GM03348 (cell line): Measurements from ENCODE around the gene MYO19.
"Not testable (repeated sequence)": the region's sequence is repeated elsewhere in the genome, so short reads cannot be mapped to it uniquely, and the experiment has no call there.

Experiments
- DNase-seq: peaks from one replicate; pipeline ENCODE4 v3.0.0; 2012; ENCODE audit warnings: low spot score

The MYO19 gene

DNA sequence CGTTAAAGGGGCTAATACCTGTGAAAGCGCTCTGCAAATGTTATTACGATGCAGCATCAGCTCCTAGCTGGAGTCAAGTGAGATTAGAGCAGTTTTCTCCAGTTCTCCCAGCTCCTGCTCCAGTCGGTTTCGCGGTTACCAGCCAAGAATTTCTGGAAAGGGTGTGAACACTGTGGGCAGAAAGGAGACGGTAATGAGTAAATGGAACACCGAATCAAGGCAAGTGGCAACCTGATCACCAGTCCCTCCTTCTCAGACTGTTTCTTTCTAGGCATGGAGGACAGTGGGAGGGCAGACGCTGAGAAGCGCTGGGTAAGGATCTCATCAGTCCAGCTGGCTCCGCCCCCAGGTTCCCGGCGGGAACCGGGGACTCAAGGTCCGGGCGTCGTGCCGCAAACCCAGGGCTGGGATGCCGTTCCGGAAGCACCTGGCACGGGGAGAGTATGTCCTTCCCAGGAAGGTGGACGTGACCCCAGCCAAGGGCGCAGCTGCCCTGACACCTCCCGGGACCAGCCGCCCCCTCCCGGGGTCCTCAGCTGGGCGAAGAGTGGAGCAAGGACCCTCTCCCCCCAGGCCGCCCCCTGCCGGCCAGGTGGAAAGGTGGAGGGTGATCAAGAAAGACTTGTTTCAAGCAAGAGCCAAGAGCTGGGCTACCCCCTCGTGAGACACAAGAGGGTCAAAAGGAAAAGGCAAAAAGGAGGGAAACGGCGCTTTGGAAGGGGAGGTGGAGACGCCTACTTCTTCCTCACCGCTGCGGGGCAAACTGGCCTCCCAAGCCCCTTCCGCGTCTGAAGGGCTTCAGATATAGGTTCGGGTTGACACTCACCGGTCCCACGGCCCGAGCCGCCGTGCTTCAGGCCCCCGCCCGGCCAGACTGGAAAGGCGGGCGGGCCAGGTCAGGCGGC, 481 bp downstream of the MYO19 start:
- peak; percentile 73 for DNase-seq

DNA sequence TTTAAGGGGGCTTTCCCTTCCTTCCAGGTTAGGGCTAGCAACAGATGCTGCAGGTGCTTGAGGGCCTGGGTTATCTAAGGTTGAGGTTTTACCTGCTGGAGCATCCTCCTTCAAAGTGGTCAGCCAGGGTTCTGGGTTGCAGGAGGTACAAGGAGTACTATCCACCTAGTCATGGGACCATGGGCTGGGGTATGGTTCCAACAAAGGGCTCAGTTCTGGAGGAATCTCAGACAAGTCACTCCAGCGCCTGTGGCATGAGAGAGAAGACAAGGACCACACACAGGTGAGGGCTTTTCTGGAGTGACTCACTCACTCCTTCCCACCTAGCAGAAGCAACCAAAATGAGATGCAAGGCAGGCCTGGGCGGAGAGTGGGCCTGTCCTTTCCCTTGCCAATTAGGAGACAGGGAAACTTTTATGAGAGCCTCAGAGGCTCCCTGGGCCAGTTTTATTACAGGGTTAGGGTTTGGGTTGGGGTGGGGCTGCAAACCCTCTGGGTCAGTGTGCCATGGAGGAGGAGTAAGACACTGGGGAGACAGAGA, 2.2 kb downstream of the MYO19 start:
- DNase-seq: no peak

DNA sequence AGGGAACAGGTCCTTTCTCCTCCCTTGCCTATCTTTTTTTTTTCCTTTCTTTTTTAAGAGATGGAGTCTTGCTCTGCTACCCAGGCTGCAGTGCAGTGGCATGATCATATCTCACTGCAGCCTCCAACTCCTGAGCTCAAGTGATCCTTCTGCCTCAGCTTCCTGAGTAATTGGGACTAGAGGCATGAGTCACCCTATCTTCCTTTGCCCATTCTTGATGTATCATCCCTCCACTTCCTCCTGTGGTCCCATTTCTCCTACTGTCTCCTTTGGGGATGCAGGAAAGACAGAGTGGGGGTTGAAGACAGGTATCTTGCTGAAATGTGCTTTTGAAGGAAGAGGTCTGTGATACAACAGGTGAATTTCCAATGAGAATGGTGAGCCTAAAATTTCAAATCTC, 5.5 kb downstream of the MYO19 start:
- peak; percentile 43 for DNase-seq

DNA sequence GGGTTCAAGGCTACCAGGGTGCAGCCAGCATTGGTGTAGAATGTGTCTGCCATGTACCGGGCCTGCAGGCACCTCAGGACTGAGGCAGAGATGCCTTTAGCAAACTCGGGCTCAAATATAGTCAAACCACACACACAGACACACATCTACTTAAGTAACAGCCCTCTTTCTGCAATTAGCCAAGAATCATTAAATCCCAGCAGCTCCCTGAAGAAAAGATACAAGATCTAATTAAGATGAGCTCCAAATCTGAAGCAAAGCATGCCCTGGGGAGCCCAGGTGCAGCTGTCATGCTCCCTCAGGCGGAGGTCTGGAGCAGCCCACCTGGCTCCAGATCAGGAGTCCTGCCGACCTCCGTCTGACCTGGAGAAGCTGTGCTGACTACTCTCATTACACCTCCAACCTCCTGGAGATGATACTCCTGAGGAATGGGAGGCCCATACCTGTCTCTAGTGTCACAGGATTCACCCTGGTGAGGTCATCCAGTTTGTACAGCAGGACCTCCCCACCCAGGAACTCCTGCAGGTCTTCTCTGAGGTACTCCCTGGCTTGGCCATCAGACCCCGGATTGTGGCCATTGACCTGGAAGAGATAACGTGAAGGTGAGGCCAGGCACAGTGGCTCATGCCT, 6.9 kb downstream of the MYO19 start:
- DNase-seq: no peak

DNA sequence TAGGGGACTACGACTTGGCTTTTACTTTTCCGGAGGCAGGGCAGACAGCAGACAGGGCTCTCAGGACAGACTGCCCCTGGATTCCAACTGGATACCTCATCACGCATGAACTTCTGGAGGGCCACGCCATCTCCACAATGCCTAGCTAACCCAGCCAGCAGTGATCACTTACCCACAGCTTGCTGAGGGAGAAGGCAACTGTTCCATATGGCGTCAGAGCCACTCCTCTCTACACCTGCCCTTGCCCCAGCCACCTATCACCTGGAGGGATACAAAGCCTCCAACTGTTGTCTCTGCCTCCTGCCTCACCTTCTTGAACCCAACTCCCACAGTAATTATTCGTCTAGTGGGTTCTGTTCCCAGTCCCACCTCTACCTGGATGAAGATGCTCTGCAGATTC, 8.8 kb downstream of the MYO19 start:
- no peak for DNase-seq

DNA sequence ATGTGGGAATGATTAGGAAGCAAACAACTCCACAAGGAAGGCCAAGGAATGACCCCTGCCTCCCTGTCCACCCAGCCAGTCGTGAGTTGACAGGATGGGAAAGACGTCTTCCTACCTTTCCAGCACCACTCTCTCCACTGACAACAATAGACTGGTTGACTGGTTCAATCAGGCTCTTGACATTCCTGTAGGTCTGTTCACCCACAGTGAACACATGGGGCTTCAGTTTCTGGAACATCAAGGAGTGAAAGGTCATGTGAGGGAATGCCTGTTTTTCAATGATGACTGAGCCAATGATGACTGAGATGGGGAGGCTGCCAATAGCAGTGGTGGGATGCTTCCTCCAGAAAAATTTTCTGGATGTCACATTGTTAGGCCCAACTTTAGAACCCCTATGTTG, 9.6 kb downstream of the MYO19 start:
- peak; percentile 2 for DNase-seq

DNA sequence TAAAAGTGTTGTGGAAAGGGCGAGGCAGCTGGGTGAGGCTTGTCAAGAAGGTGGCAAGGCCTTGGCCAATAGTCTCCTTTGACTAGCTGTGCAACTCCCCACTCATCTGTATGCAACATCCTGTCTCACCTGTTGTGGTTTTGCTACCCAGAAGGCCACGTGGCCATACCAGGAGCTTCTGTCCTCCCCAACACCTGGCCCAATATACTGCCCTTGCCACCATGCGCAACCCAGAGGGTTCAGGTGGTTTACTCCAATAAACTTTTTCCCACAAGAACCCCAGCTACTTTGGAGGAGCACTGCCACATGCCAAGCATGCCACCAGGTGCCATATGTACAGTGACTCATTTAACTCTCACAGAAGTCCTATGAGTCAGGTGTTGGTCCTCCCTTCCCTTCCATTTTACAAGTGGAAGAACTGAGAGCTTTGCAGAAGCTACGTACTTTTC, 10.2 kb downstream of the MYO19 start:
- DNase-seq: no peak

DNA sequence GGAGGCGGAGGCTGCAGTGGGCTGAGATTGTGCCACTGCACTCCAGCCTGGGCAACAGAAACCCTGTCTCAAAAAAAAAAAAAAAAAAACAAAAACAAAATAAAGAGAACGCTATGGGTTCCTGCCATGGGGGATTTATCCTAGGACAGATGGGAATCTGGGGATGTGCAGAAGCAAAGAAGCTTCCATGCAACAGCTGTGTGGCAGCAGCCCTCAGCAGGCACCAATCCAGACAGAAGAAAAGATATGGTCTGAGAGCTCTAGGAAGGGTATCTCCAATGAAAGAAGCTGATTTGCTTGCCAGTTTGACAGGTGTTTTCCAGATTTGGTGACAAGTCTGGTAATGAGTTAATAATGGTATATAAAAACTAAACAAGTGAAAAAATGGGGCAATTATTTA, 11.6 kb downstream of the MYO19 start:
- no peak for DNase-seq

DNA sequence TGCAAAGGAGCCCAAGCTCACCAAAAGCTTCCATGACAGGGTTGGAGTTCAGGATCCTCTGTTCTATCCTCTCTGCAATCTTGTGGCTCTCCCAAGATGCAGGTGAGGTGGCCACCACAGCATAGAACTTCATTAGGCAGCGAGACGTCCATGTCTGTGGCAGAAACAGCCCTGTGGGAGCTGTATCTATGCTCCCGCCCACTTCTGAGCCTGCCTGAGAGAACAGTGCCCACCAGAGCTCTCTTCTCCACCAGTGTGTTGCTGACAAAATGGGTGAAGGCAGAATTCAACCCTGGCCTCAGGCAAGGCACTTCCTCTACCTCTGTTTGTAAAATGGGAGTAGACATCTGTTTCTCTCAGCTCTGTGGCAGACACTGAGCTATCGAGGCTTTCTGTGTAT, 18.8 kb downstream of the MYO19 start:
- DNase-seq: no peak

DNA sequence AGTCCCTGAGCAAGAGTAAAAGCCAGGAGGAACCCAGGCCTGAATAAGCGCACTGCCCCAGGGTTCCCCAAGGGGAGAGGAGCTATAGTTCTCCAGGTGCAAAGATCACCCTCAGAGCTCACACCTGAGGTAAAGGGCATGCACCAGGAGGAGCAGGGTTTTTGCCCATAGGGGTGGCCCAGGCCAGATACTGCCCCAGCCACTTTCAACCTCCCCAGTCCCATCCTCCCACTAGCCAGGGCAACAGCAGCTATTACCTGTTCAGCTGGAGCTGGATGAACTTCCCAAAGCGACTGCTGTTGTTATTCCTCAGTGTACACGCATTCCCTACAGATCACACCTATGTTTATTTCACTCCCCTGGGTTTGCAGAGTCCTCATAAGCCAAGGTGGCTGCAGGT, 19.8 kb downstream of the MYO19 start:
- no peak for DNase-seq

DNA sequence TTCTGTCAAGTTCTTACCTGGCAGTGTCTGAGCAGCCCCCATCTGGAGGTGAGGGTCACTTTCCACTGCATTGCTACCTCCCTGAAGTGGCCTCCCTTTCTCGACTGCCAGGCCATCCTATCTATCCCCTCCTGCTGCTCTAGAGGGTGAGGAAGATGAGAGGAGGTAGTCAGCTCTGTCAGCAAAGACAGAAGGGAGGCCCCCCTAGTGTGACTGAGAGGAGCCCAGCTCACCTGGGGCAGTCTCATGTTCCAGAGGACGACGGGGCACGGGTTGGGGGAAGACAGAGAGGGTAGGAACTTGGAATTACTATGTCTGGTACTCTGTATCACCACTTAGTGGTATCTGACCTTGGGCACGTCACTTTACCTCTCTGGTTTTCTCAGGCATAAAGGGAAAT, 22.0 kb downstream of the MYO19 start:
- DNase-seq: no peak

DNA sequence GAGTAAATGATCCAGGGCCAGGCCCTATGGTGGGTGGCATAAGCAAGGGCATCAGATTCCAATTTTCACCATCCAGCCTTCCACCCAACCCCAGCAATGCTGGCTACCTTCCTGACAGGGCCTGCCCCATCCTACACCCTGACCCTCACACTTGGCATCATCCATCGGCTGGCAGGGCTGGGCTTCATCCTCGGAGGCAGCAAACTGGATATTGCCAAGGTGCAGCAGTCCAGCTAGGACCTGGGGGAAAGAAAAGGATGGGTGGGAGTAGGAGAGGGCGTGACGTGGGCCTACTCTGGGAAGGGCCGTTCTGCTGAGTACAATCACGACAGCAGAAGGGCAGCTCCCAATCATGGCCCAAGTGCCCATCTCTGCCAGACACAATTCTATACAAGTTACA, 23.5 kb downstream of the MYO19 start:
- no peak for DNase-seq

DNA sequence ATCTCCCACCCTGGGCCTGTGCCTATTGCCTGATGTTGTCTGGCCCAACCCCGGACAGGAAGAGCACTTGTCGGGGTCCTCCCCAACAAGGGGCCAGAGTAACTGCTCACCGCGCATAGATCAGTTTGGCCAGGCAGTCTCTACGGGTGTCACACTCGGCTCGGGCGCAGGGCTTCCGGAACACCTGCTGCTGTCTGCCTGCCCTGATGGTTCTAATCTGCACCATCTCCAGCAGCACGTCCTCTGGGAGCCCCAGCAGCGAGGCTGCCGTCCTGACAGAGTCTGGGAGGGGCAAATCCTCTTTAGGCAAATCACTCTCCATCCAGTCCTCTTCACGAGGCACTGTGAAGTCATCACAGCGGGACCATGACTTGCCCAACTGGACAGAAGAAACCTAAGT, 24.0 kb downstream of the MYO19 start:
- no peak for DNase-seq

DNA sequence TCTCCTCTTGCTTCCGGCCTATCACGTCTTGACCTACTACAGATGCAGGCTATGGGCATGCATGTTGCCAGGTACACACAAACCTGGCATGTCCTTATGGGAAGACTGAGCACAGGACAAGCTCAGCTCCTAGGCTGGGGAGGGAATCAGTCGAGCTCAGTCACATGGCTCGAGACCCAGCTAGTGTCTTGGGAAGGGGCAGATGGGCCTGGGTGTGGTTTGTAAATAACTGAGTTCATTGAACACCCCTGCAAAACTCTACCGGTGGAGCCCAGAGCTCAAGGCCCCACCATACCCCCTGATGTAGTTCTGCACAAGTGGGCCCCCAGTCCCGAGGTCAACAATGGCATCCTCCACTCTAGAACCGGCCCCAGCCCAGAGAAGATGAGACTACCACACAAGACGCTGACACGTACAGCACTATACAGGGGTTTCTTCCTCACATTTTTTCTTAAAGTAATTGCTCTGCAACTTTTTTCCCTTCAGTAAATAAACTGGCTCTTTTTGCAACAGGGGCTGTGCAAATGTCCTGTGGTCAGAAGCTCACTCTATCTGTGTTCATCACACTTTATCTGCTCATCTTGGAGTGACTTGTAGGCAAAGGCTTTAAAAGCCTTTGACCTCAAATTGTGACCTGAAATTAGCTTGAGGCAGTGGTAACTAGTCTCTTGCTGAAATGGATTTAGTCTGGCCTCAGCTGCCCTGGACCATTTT, 25.2 kb downstream of the MYO19 start:
- no peak for DNase-seq

DNA sequence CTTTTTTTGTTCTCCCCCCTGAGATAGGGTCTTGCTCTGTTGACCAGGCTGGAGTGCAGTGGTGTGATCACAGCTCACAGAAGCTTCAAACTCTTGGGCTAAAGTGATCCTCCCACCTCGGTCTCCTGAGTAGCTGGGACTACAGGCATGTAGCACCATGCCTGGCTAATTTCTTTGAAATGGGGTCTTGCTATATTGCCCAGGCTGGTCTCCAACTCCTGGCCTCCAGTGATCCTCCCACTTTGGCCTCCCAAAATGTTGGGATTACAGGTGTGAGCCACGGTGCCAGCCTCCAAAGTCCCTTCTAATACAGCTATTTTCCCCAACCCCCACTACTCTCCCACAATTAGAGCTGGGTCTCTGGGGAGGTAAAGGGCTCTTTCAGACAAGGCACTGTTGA, 26.2 kb downstream of the MYO19 start:
- DNase-seq: not testable (repeated sequence)

DNA sequence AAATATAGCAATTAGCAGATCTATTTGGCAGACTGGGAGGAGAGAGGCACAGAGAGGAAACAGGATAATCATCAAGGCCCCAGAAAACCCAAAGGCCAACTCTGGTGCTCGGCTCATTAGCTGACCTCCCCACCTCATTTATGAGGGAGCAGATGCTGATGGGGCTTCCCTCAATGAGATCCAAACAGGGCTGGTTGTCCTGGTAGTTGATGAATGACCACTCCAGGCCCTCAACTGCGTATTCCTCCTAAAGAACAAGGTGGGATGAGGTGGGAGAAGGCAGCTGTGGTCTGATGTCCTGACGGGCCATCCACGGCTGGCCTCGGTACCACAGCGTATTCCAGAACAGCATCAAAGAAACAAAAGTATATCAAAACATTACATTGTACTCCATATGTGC, 27.4 kb downstream of the MYO19 start:
- no peak for DNase-seq

DNA sequence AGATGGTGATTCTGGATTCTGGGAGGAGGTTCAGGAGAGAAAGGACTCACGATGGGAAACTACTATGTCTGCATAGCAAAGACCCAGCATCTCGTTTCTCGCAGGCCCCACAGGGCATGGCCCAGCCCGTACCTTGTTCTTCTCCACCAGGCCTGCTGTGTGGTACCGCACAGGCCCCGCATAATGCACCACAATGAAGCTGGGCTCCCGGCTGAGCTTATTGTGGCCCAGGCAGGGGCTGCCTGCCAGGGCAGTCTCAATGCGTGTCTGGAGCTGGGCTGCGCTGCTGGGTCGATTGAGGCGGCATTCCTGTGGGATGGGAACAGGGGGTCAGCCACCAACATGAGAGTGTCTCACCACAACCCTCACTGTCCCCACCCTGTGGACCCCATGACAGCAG, 27.8 kb downstream of the MYO19 start:
- DNase-seq: no peak

DNA sequence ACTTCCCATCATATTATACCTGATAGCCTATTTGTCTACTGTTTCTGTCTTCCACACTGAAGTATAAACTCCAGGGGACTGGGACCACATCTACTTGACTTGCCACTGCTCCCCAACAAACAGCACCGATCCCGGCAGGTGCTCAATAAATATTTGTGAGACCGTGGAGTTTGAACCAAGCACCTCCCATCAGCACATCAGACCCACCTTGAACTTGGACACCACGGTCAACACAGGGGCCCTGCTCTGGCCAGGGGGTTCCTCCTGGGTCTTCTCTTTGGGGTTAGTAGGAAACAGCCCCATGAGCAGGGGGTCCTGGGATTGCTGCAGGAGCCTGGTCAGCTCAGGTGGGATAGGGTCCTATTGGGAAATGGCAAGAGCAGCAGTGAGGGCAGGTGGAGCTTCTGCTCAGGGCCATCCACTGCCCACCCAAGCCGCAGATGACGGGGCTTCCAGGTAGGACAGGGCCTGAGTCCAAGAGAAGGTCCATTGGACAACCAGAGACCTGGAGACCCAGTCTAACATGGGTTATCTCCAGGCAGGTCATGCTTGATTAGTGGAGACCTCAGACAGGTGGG, 28.3 kb downstream of the MYO19 start:
- no peak for DNase-seq

DNA sequence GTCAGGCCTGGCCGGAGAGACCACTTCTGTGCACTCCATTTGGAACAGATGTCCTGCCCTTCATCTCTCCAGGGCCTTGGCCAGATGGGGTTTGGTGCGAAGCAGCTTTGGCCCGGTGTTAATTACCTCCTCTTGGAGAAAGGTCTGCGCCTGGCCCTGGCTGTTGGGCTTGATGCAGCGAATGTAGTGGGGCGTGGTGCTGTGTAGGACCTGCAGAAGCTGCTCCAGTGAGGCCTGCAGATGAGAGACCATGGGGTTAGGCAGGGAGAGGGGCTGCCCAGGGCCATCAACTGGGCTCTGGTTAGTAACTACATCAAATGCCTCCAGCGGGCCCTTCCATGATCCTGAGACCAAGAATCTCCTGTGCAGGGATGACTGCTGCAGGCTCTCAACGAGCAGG, 29.5 kb downstream of the MYO19 start:
- no peak for DNase-seq

DNA sequence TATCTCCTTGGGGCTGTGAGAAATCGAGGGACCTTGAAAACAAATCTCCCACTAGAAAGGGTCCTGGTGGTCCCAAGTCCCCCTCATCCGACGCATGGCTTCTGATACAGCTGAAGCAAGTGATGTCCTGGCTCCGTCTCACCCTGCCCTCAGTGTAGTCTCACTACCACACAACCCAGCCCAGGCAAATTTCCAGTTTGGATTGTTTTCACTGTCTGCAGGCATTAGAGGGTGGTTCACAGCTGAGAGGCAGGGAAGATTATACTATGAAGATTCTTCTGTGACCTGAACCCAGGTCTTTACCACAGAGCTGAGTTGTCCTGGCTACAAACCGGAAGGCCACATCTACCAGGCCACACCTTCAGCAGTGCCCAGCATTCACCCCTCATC, 30.5 kb downstream of the MYO19 start:
- no peak for DNase-seq

DNA sequence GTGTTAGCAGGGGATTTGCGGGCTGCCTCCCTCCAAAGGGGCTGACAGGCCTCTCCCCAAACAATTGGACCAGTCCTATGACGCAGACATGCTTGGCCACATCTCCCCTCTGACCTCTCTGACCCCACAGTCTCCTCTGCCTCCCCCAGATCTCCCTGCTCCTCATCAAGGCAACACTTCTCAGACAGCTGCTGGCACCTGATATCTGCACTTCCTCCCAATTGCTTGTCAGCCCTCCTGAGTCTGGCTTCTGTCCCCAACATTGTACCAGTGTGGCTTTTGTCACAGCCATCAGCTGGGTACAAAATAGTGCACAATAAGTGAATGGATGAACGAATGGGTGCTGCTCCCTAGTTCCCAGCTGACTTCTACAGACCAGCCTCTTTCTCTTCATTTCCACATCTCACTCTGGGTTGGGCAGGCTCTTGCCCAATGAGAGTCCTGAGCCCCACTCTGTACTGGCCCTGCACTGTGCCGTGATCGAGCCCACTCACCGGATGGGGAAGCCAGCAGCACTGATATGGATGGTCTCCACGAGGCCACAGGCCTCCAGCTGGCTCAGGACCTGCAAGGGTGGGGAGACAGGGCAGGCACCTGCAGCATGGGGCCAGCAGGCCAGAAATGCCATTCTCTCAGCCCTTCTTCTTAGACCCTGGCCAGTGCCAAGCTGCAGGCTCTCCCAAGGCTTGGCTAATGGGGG, 31.1 kb downstream of the MYO19 start:
- DNase-seq: no peak

DNA sequence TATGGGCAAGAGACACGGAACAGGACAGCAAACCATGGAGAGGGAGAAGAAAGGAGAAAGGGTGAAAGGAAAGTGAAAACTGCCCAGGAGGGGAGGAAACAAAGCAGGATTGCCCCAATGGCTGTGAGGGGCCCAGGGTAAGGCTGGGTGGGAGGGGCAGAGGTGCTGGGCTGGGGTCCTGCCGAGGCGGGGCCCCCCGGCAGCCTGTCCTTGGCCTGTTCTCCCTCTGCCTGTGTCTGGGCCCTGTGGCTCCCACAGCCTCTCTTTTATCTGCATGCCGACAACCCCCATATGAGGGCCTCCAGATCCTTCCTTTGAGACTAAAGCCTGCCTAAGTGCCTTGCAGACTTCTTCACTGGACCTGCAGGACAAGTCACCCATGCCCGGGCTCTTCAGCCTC, 32.7 kb downstream of the MYO19 start:
- DNase-seq: no peak
